Nucleus accumbens (tissue), 56 donors: ENCODE results near the gene KRT6A.
"Not testable (repeated sequence)": the region's sequence is repeated elsewhere in the genome, so short reads cannot be mapped to it uniquely, and the experiment has no call there.

Source experiments
- DNase-seq, 56 donors: peaks; one replicate each; lab custom pipeline; 2025; lab: John Stamatoyannopoulos, UW

KRT6A gene

GRCh38 chr12:52506858-52507715 is 14.0 kb upstream of the KRT6A start:
- DNase-seq, result no peak

GRCh38 chr12:52502877-52503276 is 9.8 kb upstream of the KRT6A start:
- no peak for DNase-seq

- no peak for DNase-seq
These were observed 8.4 kb upstream of the KRT6A start for GRCh38 chr12:52501490-52501889.

GRCh38 chr12:52500574-52500973 is 7.5 kb upstream of the KRT6A start:
- not testable (repeated sequence) for DNase-seq

GRCh38 chr12:52499806-52500560 is 6.9 kb upstream of the KRT6A start:
- no peak for DNase-seq

- DNase-seq, result no peak
These were observed 5.9 kb upstream of the KRT6A start for GRCh38 chr12:52498946-52499345.

- DNase-seq, result no peak
These were observed 4.9 kb upstream of the KRT6A start for GRCh38 chr12:52497975-52498374.

GRCh38 chr12:52496590-52497071 is 3.6 kb upstream of the KRT6A start:
- no peak for DNase-seq

- no peak for DNase-seq
These were observed 3.0 kb upstream of the KRT6A start for GRCh38 chr12:52496054-52496453.

GRCh38 chr12:52495389-52495788 is 2.3 kb upstream of the KRT6A start:
- peak in 10 of 56 donors; percentile 7 to 40 (median 17) for DNase-seq

- DNase-seq, result no peak
These were observed 1.5 kb upstream of the KRT6A start for GRCh38 chr12:52494518-52494917.

GRCh38 chr12:52494100-52494499 is 1.0 kb upstream of the KRT6A start:
- no peak for DNase-seq

GRCh38 chr12:52492405-52492804 is 652 bp downstream of the KRT6A start:
- not testable (repeated sequence) for DNase-seq

- DNase-seq, result not testable (repeated sequence)
These were observed 1.6 kb downstream of the KRT6A start for GRCh38 chr12:52491495-52491894.

- no peak for DNase-seq
These were observed 4.3 kb downstream of the KRT6A start for GRCh38 chr12:52488736-52489135.

GRCh38 chr12:52487744-52488443 is 5.2 kb downstream of the KRT6A start:
- DNase-seq, result not testable (repeated sequence)

GRCh38 chr12:52487211-52487610 is 5.8 kb downstream of the KRT6A start:
- no peak for DNase-seq

GRCh38 chr12:52486166-52487105 is 6.6 kb downstream of the KRT6A start:
- no peak for DNase-seq

GRCh38 chr12:52480073-52480472 is 13.0 kb downstream of the KRT6A start:
- DNase-seq, result no peak

GRCh38 chr12:52477651-52478050 is 15.4 kb downstream of the KRT6A start:
- DNase-seq, result no peak
